HG03558 (cell line): ENCODE measurements around the gene NCOA4.
"Not testable (repeated sequence)": the region's sequence is repeated elsewhere in the genome, so short reads cannot be mapped to it uniquely, and the experiment has no call there.

Source experiments
- ATAC-seq: cut with Tn5 transposase; IDR thresholded peaks from one replicate; pipeline ENCODE4 v1.9.1; 2021; ENCODE audit warnings: moderate number of reproducible peaks; ENCODE audit not compliant: unreplicated experiment; ENCODE audit errors: extremely low read depth

Gene NCOA4

GRCh38 chr10:46052791-46053375, 22.5 kb upstream of the NCOA4 start:
- no peak for ATAC-seq

- no peak for ATAC-seq
These were observed 21.8 kb upstream of the NCOA4 start for GRCh38 chr10:46052057-46052790.

- no peak for ATAC-seq
These were observed 20.7 kb upstream of the NCOA4 start for GRCh38 chr10:46050941-46051623.

GRCh38 chr10:46049497-46049831, 19.0 kb upstream of the NCOA4 start:
- not testable (repeated sequence) for ATAC-seq

GRCh38 chr10:46048152-46048551, 17.7 kb upstream of the NCOA4 start:
- no peak for ATAC-seq

- no peak for ATAC-seq
These were observed 15.8 kb upstream of the NCOA4 start, which contains the start of gene MSMB for GRCh38 chr10:46046261-46046660. MSMB (minus strand) TSS chr10:46046269; CDS start chr10:46046237, 32 bp downstream.

- ATAC-seq = no peak
These were observed 12.1 kb upstream of the NCOA4 start for GRCh38 chr10:46042527-46042926.

- no peak for ATAC-seq
These were observed 9.6 kb upstream of the NCOA4 start for GRCh38 chr10:46040004-46040403.

- no peak for ATAC-seq
These were observed 6.8 kb upstream of the NCOA4 start for GRCh38 chr10:46037107-46037825.

- ATAC-seq = no peak
These were observed 5.8 kb upstream of the NCOA4 start for GRCh38 chr10:46035923-46036849.

GRCh38 chr10:46033602-46034011, 3.2 kb upstream of the NCOA4 start:
- ATAC-seq = no peak

- no peak for ATAC-seq
These were observed 1.5 kb upstream of the NCOA4 start for GRCh38 chr10:46031648-46032532.

- no peak for ATAC-seq
These were observed 877 bp downstream of the NCOA4 start for GRCh38 chr10:46029461-46030030.

- peak; percentile 47 for ATAC-seq
These were observed 1.6 kb downstream of the NCOA4 start for GRCh38 chr10:46028584-46029460.

GRCh38 chr10:46026106-46026505, 4.3 kb downstream of the NCOA4 start:
- ATAC-seq = no peak

GRCh38 chr10:46025406-46025805, 5.0 kb downstream of the NCOA4 start:
- ATAC-seq = no peak

- no peak for ATAC-seq
These were observed 5.5 kb downstream of the NCOA4 start for GRCh38 chr10:46024948-46025347.
